Peyer's patch (tissue), 4 donors: ENCODE measurements around the gene SNX27. TPM values are rescaled to one million over a fixed set of nuclear protein-coding genes. Genes with fewer than 3 reads are reported as not detected.

Experiments used
- DNase-seq, 3 donors: peaks; one replicate each; pipeline ENCODE4 v3.0.0-alpha.2; 2017 to 2019
- H3K27ac ChIP-seq, 4 donors: fragments of 200-600 bp; sonication (generic); one replicate each; pipeline ENCODE4 v1.5.1; 2016 to 2019
- H3K27me3 ChIP-seq, 2 donors: fragments of 200-600 bp; sonication (generic); one replicate each; pipeline ENCODE4 v1.5.1; 2019
- H3K36me3 ChIP-seq, 3 donors: fragments of 200-600 bp; sonication (generic); one replicate each; pipeline ENCODE4 v1.5.1; 2016 to 2019
- H3K4me1 ChIP-seq, 4 donors: fragments of 200-600 bp; sonication (generic); one replicate each; pipeline ENCODE4 v1.5.1; 2016 to 2019
- H3K4me3 ChIP-seq, 4 donors: fragments of 200-600 bp; sonication (generic); 1 replicate in 3 of 4; 2 replicates in 1 of 4; pipeline ENCODE4 v1.5.1; 2016 to 2019; ENCODE audit warnings: mild to moderate bottlenecking in 1 of 4
- H3K9me3 ChIP-seq, 4 donors: fragments of 200-600 bp; sonication (generic); one replicate each; pipeline ENCODE4 v1.5.1; 2016 to 2019; ENCODE audit warnings: mild to moderate bottlenecking in 1 of 4
- POLR2A ChIP-seq, 2 donors: fragments of 450-650 bp; IDR thresholded peaks; one replicate each; pipeline ENCODE4 v1.5.1; 2017; ENCODE audit warnings: antibody characterized with exemption in 2 of 2, mild to moderate bottlenecking in 2 of 2, moderate library complexity in 2 of 2
- total RNA-seq, 4 donors: library from RNA; depleted of rRNA; stranded (reverse); fragments of >200 nt; gene quantifications; one replicate each; pipeline ENCODE4 v1.1.0, GENCODE V29; 2016
- TF ChIP-seq, protein P1 (sequence below), 6 experiments: fragments of 450-650 bp in 4 of 6; fragments of 200-600 bp in 2 of 6; sonication (generic) in 1 of 6; IDR thresholded peaks; one replicate each; pipeline ENCODE4 v1.5.1; 2017 to 2019; ENCODE audit warnings: antibody characterized with exemption in 6 of 6, mild to moderate bottlenecking in 3 of 6, moderate library complexity in 1 of 6

The SNX27 gene
- total RNA-seq, 4 donors from 2014 or later, result 24.0 to 50.3 (median 35.1) TPM

DNA sequence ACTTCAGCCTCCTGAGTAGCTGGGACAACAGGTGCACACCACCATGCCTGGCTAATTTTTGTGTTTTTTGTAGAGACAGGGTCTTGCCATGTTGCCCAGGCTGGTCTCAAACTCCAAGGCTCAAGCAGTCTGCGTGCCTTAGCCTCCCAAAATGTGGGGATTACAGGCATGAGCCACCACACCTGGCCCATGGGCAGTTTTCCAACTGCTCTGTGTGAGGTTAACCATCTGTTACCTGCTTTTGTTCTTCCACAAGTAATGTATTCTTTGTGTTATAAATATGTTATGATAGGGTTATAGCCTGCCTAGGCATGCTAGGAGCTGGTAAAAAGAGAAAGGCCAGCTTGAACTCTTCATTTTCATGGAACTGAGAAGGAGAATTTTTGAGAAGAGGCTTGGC is 41.0 kb upstream of the SNX27 start:
- H3K9me3 ChIP-seq, result no peaks in the 10 kb centered on the region
- TF ChIP-seq, protein P1, sequence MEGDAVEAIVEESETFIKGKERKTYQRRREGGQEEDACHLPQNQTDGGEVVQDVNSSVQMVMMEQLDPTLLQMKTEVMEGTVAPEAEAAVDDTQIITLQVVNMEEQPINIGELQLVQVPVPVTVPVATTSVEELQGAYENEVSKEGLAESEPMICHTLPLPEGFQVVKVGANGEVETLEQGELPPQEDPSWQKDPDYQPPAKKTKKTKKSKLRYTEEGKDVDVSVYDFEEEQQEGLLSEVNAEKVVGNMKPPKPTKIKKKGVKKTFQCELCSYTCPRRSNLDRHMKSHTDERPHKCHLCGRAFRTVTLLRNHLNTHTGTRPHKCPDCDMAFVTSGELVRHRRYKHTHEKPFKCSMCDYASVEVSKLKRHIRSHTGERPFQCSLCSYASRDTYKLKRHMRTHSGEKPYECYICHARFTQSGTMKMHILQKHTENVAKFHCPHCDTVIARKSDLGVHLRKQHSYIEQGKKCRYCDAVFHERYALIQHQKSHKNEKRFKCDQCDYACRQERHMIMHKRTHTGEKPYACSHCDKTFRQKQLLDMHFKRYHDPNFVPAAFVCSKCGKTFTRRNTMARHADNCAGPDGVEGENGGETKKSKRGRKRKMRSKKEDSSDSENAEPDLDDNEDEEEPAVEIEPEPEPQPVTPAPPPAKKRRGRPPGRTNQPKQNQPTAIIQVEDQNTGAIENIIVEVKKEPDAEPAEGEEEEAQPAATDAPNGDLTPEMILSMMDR (IDR thresholded peaks at IDR 0.05), result no peak
- TF ChIP-seq POLR2A (IDR thresholded peaks at IDR 0.05), result no peak
- H3K27ac ChIP-seq, result peak overlapping the region in 2 of 4 donors; percentile 2 to 76
- DNase-seq, result no peak
- H3K4me1 ChIP-seq, result peaks cover 0 to 21% (median 5%) of the 10 kb centered on the region in 4 donors
- no peaks in the 10 kb centered on the region for H3K27me3 ChIP-seq
- peaks cover 0 to 36% (median 2%) of the 10 kb centered on the region in 3 donors for H3K36me3 ChIP-seq
- H3K4me3 ChIP-seq, result no peak overlapping the region

DNA sequence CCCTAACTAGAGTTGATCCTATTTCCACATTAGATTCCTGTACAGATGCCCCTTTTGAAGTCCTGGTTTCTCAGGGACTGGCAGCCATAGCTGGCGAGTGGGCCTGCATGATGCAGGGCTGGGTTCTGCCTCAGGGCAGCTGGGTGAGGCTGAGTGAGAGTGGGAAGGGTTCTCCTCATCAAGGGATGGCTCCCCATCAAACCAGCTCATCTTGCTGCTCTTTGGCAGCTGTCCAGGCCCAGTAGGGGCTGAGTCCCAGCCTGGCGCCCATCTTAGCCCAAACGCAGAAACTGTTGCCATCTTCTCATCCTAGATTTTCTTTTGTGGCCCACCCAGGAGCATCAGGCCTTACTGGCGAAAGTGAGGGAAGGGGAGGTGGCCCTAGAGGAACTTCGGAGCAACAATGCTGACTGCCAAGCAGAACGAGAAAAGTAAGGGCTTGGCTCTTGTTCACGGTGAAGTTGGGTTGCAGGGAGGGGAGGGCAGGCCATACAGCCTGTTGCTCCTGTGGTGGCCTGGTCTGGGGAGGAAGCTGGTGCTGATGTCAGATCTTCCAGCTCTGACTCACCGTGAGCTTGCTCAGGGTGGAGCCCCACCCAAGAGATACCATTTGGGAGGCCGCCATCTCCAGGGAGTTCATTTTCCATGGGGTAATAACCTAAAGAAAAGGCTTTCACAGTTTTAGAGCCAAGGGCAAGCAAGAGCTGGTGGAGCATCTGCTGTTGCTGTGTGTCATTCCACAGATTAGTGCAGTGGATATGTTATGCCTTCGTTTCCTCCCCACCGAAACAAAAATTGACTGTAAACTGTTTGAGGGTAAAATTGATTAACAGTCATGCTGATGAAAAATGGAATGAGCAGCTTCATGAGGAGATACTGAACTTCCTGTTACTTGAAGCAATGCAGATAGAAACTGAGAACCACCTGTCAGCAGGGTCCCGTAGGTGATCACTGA is 37.0 kb upstream of the SNX27 start:
- Histone ChIP-seq H3K4me3 (no peak overlapping the region), H3K27me3 (no peaks in the 10 kb centered on the region), H3K27ac (no peak overlapping the region), H3K9me3 (no peaks in the 10 kb centered on the region), H3K4me1 (peaks cover 0 to 9% (median 3%) of the 10 kb centered on the region in 4 donors), H3K36me3 (peaks cover 0 to 49% (median 2%) of the 10 kb centered on the region in 3 donors)
- no peak for TF ChIP-seq POLR2A (IDR thresholded peaks at IDR 0.05)
- TF ChIP-seq, protein P1 (IDR thresholded peaks at IDR 0.05), result no peak
- DNase-seq, result no peak

DNA sequence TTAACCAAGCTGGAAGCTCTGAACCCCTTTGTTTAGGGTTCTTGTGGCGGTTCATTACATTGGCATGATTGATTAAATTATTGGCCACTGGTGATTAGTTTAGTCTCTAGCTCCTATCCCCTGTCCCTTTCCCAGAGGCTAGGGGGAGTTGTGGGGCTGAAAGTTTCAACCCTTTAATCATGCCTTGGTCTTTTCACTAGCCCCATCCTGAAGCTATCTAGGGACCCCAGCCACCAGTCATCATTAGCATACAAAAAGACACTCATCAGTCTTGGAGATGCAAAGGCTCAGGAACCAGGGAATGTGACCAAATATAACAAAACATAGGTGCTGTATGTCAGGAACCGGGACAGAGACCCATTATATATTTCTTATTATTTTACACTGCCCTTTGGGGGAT is 34.7 kb upstream of the SNX27 start:
- H3K4me1 ChIP-seq, result no peaks in the 10 kb centered on the region
- no peak overlapping the region for H3K4me3 ChIP-seq
- H3K27ac ChIP-seq, result no peak overlapping the region
- no peaks in the 10 kb centered on the region for H3K9me3 ChIP-seq
- DNase-seq, result no peak
- H3K36me3 ChIP-seq, result peaks cover 0 to 58% (median 2%) of the 10 kb centered on the region in 3 donors
- H3K27me3 ChIP-seq, result no peaks in the 10 kb centered on the region
- no peak for TF ChIP-seq POLR2A (IDR thresholded peaks at IDR 0.05)
- TF ChIP-seq, protein P1 (IDR thresholded peaks at IDR 0.05), result no peak

DNA sequence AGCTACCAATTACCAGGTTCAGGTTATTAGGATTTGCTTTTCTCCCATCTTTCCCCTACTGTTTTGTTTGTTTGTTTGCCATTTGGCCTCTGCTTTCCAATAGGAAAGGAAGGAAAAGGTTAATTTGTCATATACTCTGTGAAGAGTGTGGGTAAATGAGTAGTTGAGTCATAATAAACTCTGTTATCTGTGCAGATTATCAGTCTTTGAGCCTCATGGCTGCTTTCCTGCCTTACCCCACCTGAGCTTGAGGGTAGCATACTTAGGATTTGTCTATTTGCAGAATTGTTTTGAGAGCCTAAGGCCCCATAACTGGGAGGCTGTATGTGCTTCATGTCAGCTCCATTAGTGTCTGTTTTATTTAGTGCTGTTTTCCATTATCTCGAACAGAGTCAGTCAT is 32.9 kb upstream of the SNX27 start:
- H3K4me1 ChIP-seq, result peaks cover 0 to 2% (median 0%) of the 10 kb centered on the region in 4 donors
- no peak for TF ChIP-seq POLR2A (IDR thresholded peaks at IDR 0.05)
- TF ChIP-seq, protein P1 (IDR thresholded peaks at IDR 0.05), result no peak
- H3K4me3 ChIP-seq, result no peak overlapping the region
- peaks cover 0 to 58% (median 2%) of the 10 kb centered on the region in 3 donors for H3K36me3 ChIP-seq
- no peaks in the 10 kb centered on the region for H3K9me3 ChIP-seq
- no peak overlapping the region for H3K27ac ChIP-seq
- no peak for DNase-seq
- no peaks in the 10 kb centered on the region for H3K27me3 ChIP-seq

DNA sequence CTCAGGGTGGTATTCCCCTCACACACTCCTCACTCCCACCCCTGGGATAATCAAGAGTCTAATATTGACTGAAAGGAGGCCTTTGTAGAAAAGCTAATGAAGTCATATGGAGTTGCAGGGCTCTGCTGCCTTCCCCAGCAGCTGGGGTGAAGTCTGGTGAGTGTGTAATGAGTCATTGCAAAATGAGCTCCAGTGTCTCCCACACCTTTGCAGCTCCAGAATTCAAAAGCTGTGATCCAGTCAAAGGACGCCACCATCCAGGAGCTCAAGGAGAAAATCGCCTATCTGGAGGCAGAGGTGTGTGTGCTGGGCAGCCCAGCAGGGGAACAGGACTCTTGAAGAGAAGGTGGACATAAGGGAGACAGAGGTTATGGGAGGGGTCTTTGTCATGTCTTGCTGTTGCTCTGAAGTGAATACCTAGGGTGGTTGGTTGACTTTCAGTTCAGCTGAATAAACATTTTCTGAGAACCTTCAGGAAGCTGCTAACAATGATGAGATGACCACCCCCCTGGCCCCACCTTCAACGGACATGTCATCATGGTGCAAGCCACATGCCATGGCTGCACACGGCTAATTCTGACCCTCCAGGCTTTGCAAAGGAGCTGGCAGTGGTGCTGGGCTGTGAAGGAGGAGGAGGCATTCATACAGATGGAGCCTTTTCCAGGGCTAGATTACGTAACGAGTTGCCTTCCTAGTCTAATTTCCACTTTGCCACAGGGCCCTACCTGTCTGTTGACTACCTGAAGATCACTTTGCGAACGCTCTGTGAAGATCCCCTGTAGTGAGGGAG is 32.2 kb upstream of the SNX27 start:
- no peaks in the 10 kb centered on the region for H3K27me3 ChIP-seq
- DNase-seq, result no peak
- no peak overlapping the region for H3K4me3 ChIP-seq
- peaks cover 0 to 52% (median 2%) of the 10 kb centered on the region in 3 donors for H3K36me3 ChIP-seq
- peaks cover 0 to 5% (median 0%) of the 10 kb centered on the region in 4 donors for H3K4me1 ChIP-seq
- TF ChIP-seq, protein P1 (IDR thresholded peaks at IDR 0.05), result no peak
- TF ChIP-seq POLR2A (IDR thresholded peaks at IDR 0.05), result no peak
- no peak overlapping the region for H3K27ac ChIP-seq
- H3K9me3 ChIP-seq, result no peaks in the 10 kb centered on the region
